Duodenal mucosa (tissue), 2 donors: ENCODE data around the gene SERPINB13.

Source experiments
- H3K27ac ChIP-seq: one replicate; pipeline ENCODE4 v1.7.0; 2013; ENCODE audit warnings: low read depth, low read length
- H3K27me3 ChIP-seq, 2 donors: one replicate each; pipeline ENCODE4 v1.7.0; 2013; ENCODE audit warnings: low read length in 2 of 2, control low read depth in 1 of 2; ENCODE audit not compliant: insufficient read depth in 2 of 2, control insufficient read depth in 1 of 2
- H3K36me3 ChIP-seq, 2 donors: one replicate each; pipeline ENCODE4 v1.7.0; 2013; ENCODE audit warnings: low read length in 2 of 2, control low read depth in 1 of 2; ENCODE audit not compliant: insufficient read depth in 2 of 2, control insufficient read depth in 1 of 2
- H3K4me1 ChIP-seq, 2 donors: one replicate each; pipeline ENCODE4 v1.7.0; 2013; ENCODE audit warnings: low read length in 2 of 2, control low read depth in 1 of 2; ENCODE audit not compliant: insufficient read depth in 2 of 2, control insufficient read depth in 1 of 2
- H3K4me3 ChIP-seq, 2 donors: one replicate each; pipeline ENCODE4 v1.7.0; 2013; ENCODE audit warnings: low read length in 2 of 2, low read depth in 1 of 2
- H3K9ac ChIP-seq, 2 donors: one replicate each; pipeline ENCODE4 v1.7.0; 2013; ENCODE audit warnings: low read length in 2 of 2, low read depth in 1 of 2
- H3K9me3 ChIP-seq, 2 donors: one replicate each; pipeline ENCODE4 v1.7.0; 2013; ENCODE audit warnings: low read length in 2 of 2, control low read depth in 1 of 2; ENCODE audit not compliant: control insufficient read depth in 1 of 2

SERPINB13 gene

DNA sequence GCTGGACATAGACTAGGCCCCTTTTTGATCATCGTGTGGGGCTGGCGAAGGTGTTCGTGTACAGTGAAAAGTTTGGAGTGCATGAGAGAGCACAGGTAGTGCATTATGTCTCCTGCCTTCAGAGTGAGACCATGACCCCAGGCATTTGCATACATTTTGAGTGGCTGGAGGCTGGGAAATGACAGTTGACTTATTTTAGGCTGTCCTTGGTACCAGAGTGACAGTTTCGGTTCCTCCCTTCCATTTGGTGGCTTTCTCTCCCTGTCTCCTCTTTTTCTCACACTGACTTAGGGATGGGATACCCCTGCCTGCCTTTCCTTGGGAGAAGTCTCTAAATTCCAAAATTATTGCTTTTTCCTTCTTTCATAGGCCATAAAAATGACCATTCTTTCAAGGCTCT, 24.9 kb upstream of the SERPINB13 start:
- H3K27me3 ChIP-seq = peaks cover 0 to 4% of the 10 kb centered on the region in 2 donors
- no peak overlapping the region for H3K9ac ChIP-seq
- H3K4me1 ChIP-seq = no peaks in the 10 kb centered on the region
- no peak overlapping the region for H3K27ac ChIP-seq
- H3K36me3 ChIP-seq = no peaks in the 10 kb centered on the region
- H3K4me3 ChIP-seq = no peak overlapping the region
- H3K9me3 ChIP-seq = no peaks in the 10 kb centered on the region

DNA sequence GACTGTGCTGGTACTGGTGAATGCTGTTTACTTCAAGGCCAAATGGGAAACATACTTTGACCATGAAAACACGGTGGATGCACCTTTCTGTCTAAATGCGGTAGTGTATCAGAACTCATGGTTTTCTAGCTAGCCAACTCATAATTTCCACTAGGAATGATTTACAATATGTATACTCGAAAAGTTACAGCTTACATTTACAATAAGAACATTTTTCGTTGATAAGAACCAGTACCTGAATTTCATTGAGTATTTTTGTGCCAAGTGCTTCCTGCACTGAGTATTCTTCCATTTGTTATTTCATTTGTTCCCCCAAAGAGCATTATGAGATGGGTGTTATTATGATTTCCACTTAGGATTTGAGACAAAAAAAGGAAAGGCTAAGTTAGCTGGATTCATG, 23.1 kb upstream of the SERPINB13 start:
- Histone ChIP-seq H3K27ac (no peak overlapping the region), H3K27me3 (peaks cover 0 to 4% of the 10 kb centered on the region in 2 donors)

GRCh38 chr18:63564561-63564960, 22.6 kb upstream of the SERPINB13 start:
- Histone ChIP-seq H3K27me3 (peaks cover 0 to 4% of the 10 kb centered on the region in 2 donors), H3K27ac (no peak overlapping the region), H3K9me3 (no peaks in the 10 kb centered on the region), H3K4me3 (no peak overlapping the region), H3K9ac (no peak overlapping the region), H3K4me1 (no peaks in the 10 kb centered on the region), H3K36me3 (no peaks in the 10 kb centered on the region)

More for the DNA sequence above, 23.1 kb upstream of the SERPINB13 start:
- Histone ChIP-seq H3K9ac (no peak overlapping the region), H3K4me3 (no peak overlapping the region), H3K4me1 (no peaks in the 10 kb centered on the region), H3K9me3 (no peaks in the 10 kb centered on the region), H3K36me3 (no peaks in the 10 kb centered on the region)

GRCh38 chr18:63567276-63567675, 19.9 kb upstream of the SERPINB13 start:
- no peaks in the 10 kb centered on the region for H3K4me1 ChIP-seq
- no peak overlapping the region for H3K9ac ChIP-seq
- H3K4me3 ChIP-seq = no peak overlapping the region
- H3K27me3 ChIP-seq = no peaks in the 10 kb centered on the region
- H3K27ac ChIP-seq = no peak overlapping the region
- no peaks in the 10 kb centered on the region for H3K36me3 ChIP-seq
- H3K9me3 ChIP-seq = no peaks in the 10 kb centered on the region

DNA sequence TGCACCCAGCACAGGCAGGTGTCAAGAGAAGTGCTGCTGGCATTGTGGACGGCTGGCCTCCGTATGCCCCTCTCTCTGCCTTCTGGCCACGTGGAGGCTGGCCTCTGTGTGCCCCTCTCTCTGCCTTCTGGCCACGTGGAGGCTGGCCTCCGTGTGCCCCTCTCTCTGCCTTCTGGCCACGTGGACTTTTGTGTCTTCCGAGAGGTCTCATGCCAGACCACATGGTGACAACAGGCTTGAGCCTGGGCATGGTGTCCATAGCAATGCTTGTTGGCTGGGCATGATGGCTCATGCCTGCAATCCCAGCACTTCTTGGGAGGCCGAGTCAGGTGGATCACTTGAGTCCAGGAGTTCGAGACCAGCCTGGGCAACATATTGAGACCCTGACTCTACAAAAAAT, 19.3 kb upstream of the SERPINB13 start:
- H3K9ac ChIP-seq = no peak overlapping the region
- no peaks in the 10 kb centered on the region for H3K27me3 ChIP-seq
- H3K4me3 ChIP-seq = no peak overlapping the region
- no peaks in the 10 kb centered on the region for H3K36me3 ChIP-seq
- no peak overlapping the region for H3K27ac ChIP-seq
- no peaks in the 10 kb centered on the region for H3K9me3 ChIP-seq
- no peaks in the 10 kb centered on the region for H3K4me1 ChIP-seq

GRCh38 chr18:63570721-63571120, 16.4 kb upstream of the SERPINB13 start:
- H3K4me3 ChIP-seq = no peak overlapping the region
- no peaks in the 10 kb centered on the region for H3K36me3 ChIP-seq
- H3K9ac ChIP-seq = no peak overlapping the region
- no peaks in the 10 kb centered on the region for H3K4me1 ChIP-seq
- H3K9me3 ChIP-seq = no peaks in the 10 kb centered on the region
- H3K27me3 ChIP-seq = no peaks in the 10 kb centered on the region
- no peak overlapping the region for H3K27ac ChIP-seq

DNA sequence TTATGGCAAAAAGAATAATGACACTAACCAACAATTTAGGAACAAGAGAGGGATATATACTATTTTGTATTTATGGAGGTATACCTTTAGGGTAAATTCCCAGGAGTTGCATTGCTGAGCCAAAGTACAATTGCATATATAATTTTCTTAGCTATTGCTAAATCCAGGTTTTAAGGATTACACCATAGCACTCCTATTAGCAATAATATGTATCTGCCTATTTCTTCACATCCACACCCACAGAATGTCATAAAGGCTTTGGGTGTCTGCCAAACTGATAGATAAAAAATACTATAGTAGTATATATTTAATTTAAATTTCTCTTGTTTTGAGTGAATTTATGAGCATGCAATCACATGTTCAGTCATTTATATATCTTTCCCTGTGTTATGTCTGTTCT, 11.5 kb upstream of the SERPINB13 start:
- Histone ChIP-seq H3K9me3 (no peaks in the 10 kb centered on the region), H3K4me1 (no peaks in the 10 kb centered on the region), H3K36me3 (no peaks in the 10 kb centered on the region), H3K27me3 (no peaks in the 10 kb centered on the region), H3K4me3 (no peak overlapping the region), H3K9ac (no peak overlapping the region), H3K27ac (no peak overlapping the region)

GRCh38 chr18:63578357-63578958, 8.7 kb upstream of the SERPINB13 start:
- no peaks in the 10 kb centered on the region for H3K4me1 ChIP-seq

DNA sequence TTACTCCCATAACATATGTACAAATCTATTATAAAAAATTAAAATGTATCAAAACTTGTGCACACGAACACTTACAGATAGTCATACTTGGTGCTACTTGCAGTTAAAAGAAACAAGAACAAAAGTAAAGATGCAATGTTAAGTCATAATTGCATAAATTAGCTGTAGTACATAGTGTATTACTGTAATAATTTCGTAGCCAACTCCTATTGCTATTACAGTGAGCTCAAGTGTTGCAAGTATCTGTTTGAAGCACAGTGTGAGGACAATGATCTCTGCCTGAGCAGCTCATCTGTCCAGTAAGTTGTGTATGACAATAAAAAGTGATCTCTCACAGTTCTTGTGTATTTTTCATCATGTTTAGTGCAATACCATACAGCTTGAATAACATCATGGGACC, 7.5 kb upstream of the SERPINB13 start:
- no peaks in the 10 kb centered on the region for H3K9me3 ChIP-seq
- H3K4me3 ChIP-seq = no peak overlapping the region
- H3K36me3 ChIP-seq = no peaks in the 10 kb centered on the region
- no peaks in the 10 kb centered on the region for H3K27me3 ChIP-seq
- H3K27ac ChIP-seq = no peak overlapping the region
- no peaks in the 10 kb centered on the region for H3K4me1 ChIP-seq
- no peak overlapping the region for H3K9ac ChIP-seq

More at GRCh38 chr18:63578357-63578958, 8.7 kb upstream of the SERPINB13 start:
- no peak overlapping the region for H3K9ac ChIP-seq
- H3K4me3 ChIP-seq = no peak overlapping the region
- no peaks in the 10 kb centered on the region for H3K36me3 ChIP-seq
- H3K9me3 ChIP-seq = no peaks in the 10 kb centered on the region
- no peak overlapping the region for H3K27ac ChIP-seq
- no peaks in the 10 kb centered on the region for H3K27me3 ChIP-seq

GRCh38 chr18:63585988-63586387, 1.2 kb upstream of the SERPINB13 start:
- Histone ChIP-seq H3K4me3 (no peak overlapping the region), H3K36me3 (no peaks in the 10 kb centered on the region), H3K27me3 (no peaks in the 10 kb centered on the region), H3K27ac (no peak overlapping the region), H3K9me3 (no peaks in the 10 kb centered on the region), H3K9ac (no peak overlapping the region), H3K4me1 (no peaks in the 10 kb centered on the region)

GRCh38 chr18:63586431-63586830, 712 bp upstream of the SERPINB13 start:
- Histone ChIP-seq H3K4me1 (no peaks in the 10 kb centered on the region), H3K9ac (no peak overlapping the region), H3K36me3 (no peaks in the 10 kb centered on the region), H3K4me3 (no peak overlapping the region), H3K27ac (no peak overlapping the region), H3K9me3 (no peaks in the 10 kb centered on the region), H3K27me3 (no peaks in the 10 kb centered on the region)
